GM23338 (cell line): Measurements from ENCODE around the gene EFHD2.

ENCODE experiments used
- CREB1 ChIP-seq: fragments of 250-450 bp; sonication (Bioruptor Pico); IDR thresholded peaks from 2 replicates; pipeline ENCODE4 v1.5.0; 2020; ENCODE audit warnings: low read depth, mild to moderate bottlenecking, moderate library complexity
- CTCF ChIP-seq, 2 experiments: fragments of 200-600 bp in 1 of 2; sonication (generic) in 1 of 2; conservative IDR thresholded peaks; 2 replicates each; pipeline versions ENCODE4 v1.5.1 to v1.6.1; 2016 to 2017; ENCODE audit warnings: antibody characterized with exemption in 2 of 2, low read depth in 2 of 2, mild to moderate bottlenecking in 2 of 2, moderate library complexity in 1 of 2
- ETS1 ChIP-seq: IDR thresholded peaks from 2 replicates; pipeline ENCODE4 v1.6.1; 2016; ENCODE audit warnings: antibody characterized with exemption
- EZH2 ChIP-seq: fragments of 200-600 bp; sonication (generic); IDR thresholded peaks from one replicate; pipeline ENCODE4 v1.8.0; 2017; ENCODE audit warnings: antibody characterized with exemption, mild to moderate bottlenecking, low read depth; ENCODE audit not compliant: unreplicated experiment
- EZH2phosphoT487 ChIP-seq: fragments of 200-600 bp; sonication (generic); IDR thresholded peaks from one replicate; pipeline ENCODE4 v1.8.1; 2018; ENCODE audit warnings: antibody characterized with exemption; ENCODE audit not compliant: unreplicated experiment
- JUNB ChIP-seq: IDR thresholded peaks from one replicate; pipeline ENCODE4 v1.6.1; 2016; ENCODE audit warnings: antibody characterized with exemption; ENCODE audit not compliant: unreplicated experiment
- NANOG ChIP-seq: IDR thresholded peaks from 2 replicates; pipeline ENCODE4 v1.6.1; 2016; ENCODE audit warnings: antibody characterized with exemption, borderline replicate concordance
- POLR2AphosphoS5 ChIP-seq: IDR thresholded peaks from 2 replicates; pipeline ENCODE4 v1.6.1; 2016; ENCODE audit warnings: antibody characterized with exemption, low read depth
- REST ChIP-seq: IDR thresholded peaks from one replicate; pipeline ENCODE4 v1.6.1; 2018; ENCODE audit warnings: antibody characterized with exemption; ENCODE audit not compliant: unreplicated experiment
- STAT1 ChIP-seq: IDR thresholded peaks from one replicate; pipeline ENCODE4 v1.6.1; 2016; ENCODE audit warnings: antibody characterized with exemption; ENCODE audit not compliant: unreplicated experiment
- ZNF114 ChIP-seq: fragments of 250-450 bp; sonication (Bioruptor Pico); IDR thresholded peaks from 2 replicates; pipeline ENCODE4 v1.5.0; 2020; ENCODE audit warnings: mild to moderate bottlenecking, moderate library complexity
- ZNF331 ChIP-seq: fragments of 250-450 bp; sonication (Bioruptor Pico); IDR thresholded peaks from 2 replicates; pipeline ENCODE4 v1.5.0; 2020; ENCODE audit warnings: low read depth, mild to moderate bottlenecking, moderate library complexity

GRCh38 chr1:15383810-15384209, 25.9 kb upstream of the EFHD2 start:
- no peak for TF ChIP-seq CTCF (conservative IDR thresholded peaks at IDR 0.05; ENCODE audit: low read depth in 2 of 2)
- no peak for TF ChIP-seq EZH2phosphoT487
- no peak for TF ChIP-seq CREB1
- TF ChIP-seq JUNB: no peak
- no peak for TF ChIP-seq POLR2AphosphoS5
- no peak for TF ChIP-seq EZH2
- TF ChIP-seq STAT1: no peak
- no peak for TF ChIP-seq REST
- TF ChIP-seq ETS1: no peak
- no peak for TF ChIP-seq NANOG
- TF ChIP-seq ZNF114 (CRISPR knock-in tag): no peak
- TF ChIP-seq ZNF331 (CRISPR knock-in tag): no peak
